Esophagus muscularis mucosa (tissue), 4 donors: ENCODE measurements around the gene PLXNA4. TPM values are rescaled to one million over a fixed set of nuclear protein-coding genes. Genes with fewer than 3 reads are reported as not detected.
A peak's percentile ranks its signal among the peaks of the same experiment; 100 is the strongest.

Experiments used
- DNase-seq: peaks from one replicate; pipeline ENCODE4 v3.0.0-alpha.2; 2017; ENCODE audit errors: extremely low spot score
- H3K27ac ChIP-seq, 4 donors: fragments of 200-600 bp; sonication (generic); replicated peaks in 1 of 4; 1 replicate in 3 of 4; 2 replicates in 1 of 4; pipeline ENCODE4 v1.5.1; 2016 to 2019; ENCODE audit warnings: mild to moderate bottlenecking in 1 of 4
- H3K27me3 ChIP-seq, 4 donors: fragments of 200-600 bp; sonication (generic); one replicate each; pipeline versions ENCODE4 v1.5.1 to v1.6.0; 2016 to 2019
- H3K36me3 ChIP-seq, 4 donors: fragments of 200-600 bp; sonication (generic); one replicate each; pipeline ENCODE4 v1.5.1; 2016 to 2019
- H3K4me1 ChIP-seq, 4 donors: fragments of 200-600 bp; sonication (generic); one replicate each; pipeline ENCODE4 v1.5.1; 2016 to 2019
- H3K4me3 ChIP-seq, 4 donors: fragments of 200-600 bp; sonication (generic); 1 replicate in 2 of 4; 2 replicates in 2 of 4; pipeline ENCODE4 v1.5.1; 2016 to 2019; ENCODE audit warnings: mild to moderate bottlenecking in 4 of 4, moderate library complexity in 1 of 4
- H3K9me3 ChIP-seq, 4 donors: fragments of 200-600 bp; sonication (generic); 1 replicate in 3 of 4; 2 replicates in 1 of 4; pipeline ENCODE4 v1.5.1; 2016 to 2019
- CTCF ChIP-seq, 3 experiments: fragments of 200-600 bp in 2 of 3; fragments of 450-650 bp in 1 of 3; sonication (generic) in 2 of 3; IDR thresholded peaks; one replicate each; pipeline ENCODE4 v1.5.1; 2017 to 2019; ENCODE audit warnings: antibody characterized with exemption in 3 of 3, mild to moderate bottlenecking in 2 of 3, moderate library complexity in 1 of 3
- EP300 ChIP-seq: sonication (generic); formaldehyde crosslinking; IDR thresholded peaks from one replicate; pipeline ENCODE4 v1.6.1; 2017; ENCODE audit warnings: antibody characterized with exemption
- POLR2A ChIP-seq: fragments of 450-650 bp; IDR thresholded peaks from one replicate; pipeline ENCODE4 v1.6.1; 2017; ENCODE audit warnings: antibody characterized with exemption, moderate library complexity, mild to moderate bottlenecking, low read depth
- POLR2AphosphoS5 ChIP-seq, 2 donors: sonication (generic); formaldehyde crosslinking; IDR thresholded peaks; one replicate each; pipeline ENCODE4 v1.6.1; 2017; ENCODE audit warnings: antibody characterized with exemption in 2 of 2
- WGBS: methylation state at CpG from one replicate; pipeline ENCODE4 v1.1.5; 2018; 5-methylcytosine and 5-hydroxymethylcytosine counted together
- intact Hi-C: fragments of 100-400 bp; cut with DNase I; formaldehyde crosslinking; loops from one replicate; pipeline ENCODE4 v1.15.1; 2023
- total RNA-seq, 4 donors: library from RNA; depleted of rRNA; stranded (reverse); fragments of >200 nt; gene quantifications; one replicate each; pipeline versions ENCODE4 v1.1.0 to v1.2.1, GENCODE V29; 2016

The PLXNA4 gene
- total RNA-seq, 4 donors from 2014 or later = 5.0 to 9.5 (median 6.6) TPM

- intact Hi-C loops = no loop called here
- H3K27ac ChIP-seq = no peak overlapping the region
- H3K9me3 ChIP-seq = no peaks in the 10 kb centered on the region
- peaks cover 0 to 6% (median 0%) of the 10 kb centered on the region in 4 donors for H3K27me3 ChIP-seq
- no peaks in the 10 kb centered on the region for H3K36me3 ChIP-seq
- TF ChIP-seq CTCF (IDR thresholded peaks at IDR 0.05) (no peak), POLR2AphosphoS5 (IDR thresholded peaks at IDR 0.05) (no peak), EP300 (no peak), POLR2A (no peak)
- WGBS = 81% methylated on average over 2 of the region's 2 CpGs
- peaks cover 0 to 12% (median 11%) of the 10 kb centered on the region in 4 donors for H3K4me1 ChIP-seq
- no peak for DNase-seq
- H3K4me3 ChIP-seq = no peak overlapping the region
Observed at GRCh38 chr7:132618956-132619305, 42.7 kb upstream of the PLXNA4 start.

GRCh38 chr7:132618271-132618955 lies 42.1 kb upstream of the PLXNA4 start:
- DNase-seq = peak; percentile 60
- WGBS = 68% methylated on average over 2 of the region's 2 CpGs
- intact Hi-C loops = no loop called here
- Histone ChIP-seq H3K9me3 (no peaks in the 10 kb centered on the region), H3K27me3 (peaks cover 0 to 6% (median 0%) of the 10 kb centered on the region in 4 donors), H3K27ac (no peak overlapping the region), H3K4me3 (no peak overlapping the region), H3K36me3 (no peaks in the 10 kb centered on the region), H3K4me1 (peaks cover 0 to 12% (median 11%) of the 10 kb centered on the region in 4 donors)
- TF ChIP-seq POLR2A (no peak), EP300 (no peak), POLR2AphosphoS5 (IDR thresholded peaks at IDR 0.05) (no peak), CTCF (IDR thresholded peaks at IDR 0.05) (no peak)

GRCh38 chr7:132614428-132615318 lies 38.4 kb upstream of the PLXNA4 start:
- no peak for TF ChIP-seq POLR2AphosphoS5 (IDR thresholded peaks at IDR 0.05)
- TF ChIP-seq CTCF (IDR thresholded peaks at IDR 0.05) = peak in 1 of 3 experiments; percentile 12
- Histone ChIP-seq H3K36me3 (no peaks in the 10 kb centered on the region), H3K27me3 (peaks cover 0 to 6% (median 0%) of the 10 kb centered on the region in 4 donors), H3K4me1 (peaks cover 0 to 18% (median 13%) of the 10 kb centered on the region in 4 donors), H3K4me3 (peak overlapping the region; percentile 29 to 48 (median 34)), H3K27ac (no peak overlapping the region), H3K9me3 (no peaks in the 10 kb centered on the region)
- 22% methylated on average over 25 of the region's 25 CpGs for WGBS
- DNase-seq = no peak
- intact Hi-C loops = no loop called here

GRCh38 chr7:132613737-132614136 lies 37.5 kb upstream of the PLXNA4 start:
- 88% methylated on average over 2 of the region's 2 CpGs for WGBS
- Histone ChIP-seq H3K9me3 (no peaks in the 10 kb centered on the region), H3K4me1 (peaks cover 0 to 18% (median 13%) of the 10 kb centered on the region in 4 donors), H3K27ac (no peak overlapping the region), H3K36me3 (no peaks in the 10 kb centered on the region), H3K27me3 (peaks cover 0 to 6% (median 0%) of the 10 kb centered on the region in 4 donors), H3K4me3 (no peak overlapping the region)
- no peak for DNase-seq
- TF ChIP-seq EP300 (no peak), CTCF (IDR thresholded peaks at IDR 0.05) (no peak), POLR2AphosphoS5 (IDR thresholded peaks at IDR 0.05) (no peak), POLR2A (no peak)
- intact Hi-C loops = no loop called here
